AG04449 (cell line): ENCODE data around the gene TMEM38B.

Source experiments
- CTCF ChIA-PET: fragments of 350-600 bp; formaldehyde crosslinking; extraction: SDS; loops from one replicate; lab custom pipeline; 2021; ENCODE audit warnings: antibody characterized with exemption; lab: Yijun Ruan, JAX
- POLR2A ChIA-PET: fragments of 400-600, 350-600 bp; formaldehyde crosslinking; extraction: SDS; loops from one replicate; lab custom pipeline; 2020; ENCODE audit warnings: antibody characterized with exemption, inconsistent platforms; lab: Yijun Ruan, JAX
- DNase-seq: peaks from one replicate; pipeline ENCODE4 v3.0.0-alpha.2; 2010; ENCODE audit warnings: low read depth, low spot score
- H3K4me3 ChIP-seq: 2 replicates; pipeline ENCODE4 v1.5.1; 2011; ENCODE audit warnings: low read depth, mild to moderate bottlenecking, control low read depth, low read length
- TF ChIP-seq, protein P1 (sequence below): IDR thresholded peaks from one replicate; pipeline ENCODE4 v1.5.1; 2011; ENCODE audit warnings: mild to moderate bottlenecking, moderate library complexity, low read length, control low read depth, inconsistent platforms; ENCODE audit not compliant: insufficient read depth; ENCODE audit errors: missing control alignments

TMEM38B gene

DNA sequence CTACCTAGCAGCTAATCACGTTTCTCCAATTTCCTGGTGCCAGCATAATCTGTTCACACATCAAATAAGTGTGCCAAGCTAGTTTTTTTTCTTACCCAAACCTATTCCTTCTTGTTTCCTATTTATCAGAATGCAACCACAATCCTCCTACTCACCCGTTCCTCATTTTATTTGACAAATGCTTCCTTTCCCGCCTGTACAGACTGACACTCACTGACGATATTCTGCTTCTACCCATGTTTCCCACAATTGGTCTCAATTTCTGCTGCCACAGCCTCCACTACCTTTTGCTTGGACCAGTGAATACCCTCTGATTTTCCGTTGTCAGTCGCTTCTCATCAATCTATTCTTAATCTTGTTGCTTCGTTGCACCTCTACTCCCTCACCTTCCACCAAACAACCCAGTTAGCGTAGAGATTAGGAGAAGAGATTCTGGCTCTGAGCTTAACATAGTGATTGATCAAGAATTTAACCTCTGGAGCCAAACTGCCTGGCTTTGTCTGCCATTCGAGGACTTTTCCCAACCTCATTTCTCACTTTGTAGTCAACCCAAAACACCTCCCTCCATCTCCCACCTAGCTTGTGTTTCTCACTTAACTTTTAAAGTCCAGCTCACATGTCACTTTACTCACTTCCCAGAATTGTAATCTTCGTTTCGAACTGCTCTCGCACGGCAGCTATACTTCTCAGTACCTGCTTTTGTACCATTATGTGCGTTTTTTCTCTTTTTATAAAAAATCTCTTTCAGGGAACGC lies 729 bp upstream of the TMEM38B start:
- DNase-seq: no peak
- POLR2A ChIA-PET: interaction anchor here (1.0 kb wide), 1 partner anchor 12 kb away, joined by 3 read pairs; no protein-coding TSS in a partner anchor
- TF ChIP-seq, protein P1, sequence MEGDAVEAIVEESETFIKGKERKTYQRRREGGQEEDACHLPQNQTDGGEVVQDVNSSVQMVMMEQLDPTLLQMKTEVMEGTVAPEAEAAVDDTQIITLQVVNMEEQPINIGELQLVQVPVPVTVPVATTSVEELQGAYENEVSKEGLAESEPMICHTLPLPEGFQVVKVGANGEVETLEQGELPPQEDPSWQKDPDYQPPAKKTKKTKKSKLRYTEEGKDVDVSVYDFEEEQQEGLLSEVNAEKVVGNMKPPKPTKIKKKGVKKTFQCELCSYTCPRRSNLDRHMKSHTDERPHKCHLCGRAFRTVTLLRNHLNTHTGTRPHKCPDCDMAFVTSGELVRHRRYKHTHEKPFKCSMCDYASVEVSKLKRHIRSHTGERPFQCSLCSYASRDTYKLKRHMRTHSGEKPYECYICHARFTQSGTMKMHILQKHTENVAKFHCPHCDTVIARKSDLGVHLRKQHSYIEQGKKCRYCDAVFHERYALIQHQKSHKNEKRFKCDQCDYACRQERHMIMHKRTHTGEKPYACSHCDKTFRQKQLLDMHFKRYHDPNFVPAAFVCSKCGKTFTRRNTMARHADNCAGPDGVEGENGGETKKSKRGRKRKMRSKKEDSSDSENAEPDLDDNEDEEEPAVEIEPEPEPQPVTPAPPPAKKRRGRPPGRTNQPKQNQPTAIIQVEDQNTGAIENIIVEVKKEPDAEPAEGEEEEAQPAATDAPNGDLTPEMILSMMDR: no peak
- CTCF ChIA-PET: interaction anchor here (0.9 to 1.2 kb wide), 2 partner anchors 25 to 56 kb away, joined by 3 read pairs; no protein-coding TSS in a partner anchor
- H3K4me3 ChIP-seq: peak overlapping the region; percentile 77

DNA sequence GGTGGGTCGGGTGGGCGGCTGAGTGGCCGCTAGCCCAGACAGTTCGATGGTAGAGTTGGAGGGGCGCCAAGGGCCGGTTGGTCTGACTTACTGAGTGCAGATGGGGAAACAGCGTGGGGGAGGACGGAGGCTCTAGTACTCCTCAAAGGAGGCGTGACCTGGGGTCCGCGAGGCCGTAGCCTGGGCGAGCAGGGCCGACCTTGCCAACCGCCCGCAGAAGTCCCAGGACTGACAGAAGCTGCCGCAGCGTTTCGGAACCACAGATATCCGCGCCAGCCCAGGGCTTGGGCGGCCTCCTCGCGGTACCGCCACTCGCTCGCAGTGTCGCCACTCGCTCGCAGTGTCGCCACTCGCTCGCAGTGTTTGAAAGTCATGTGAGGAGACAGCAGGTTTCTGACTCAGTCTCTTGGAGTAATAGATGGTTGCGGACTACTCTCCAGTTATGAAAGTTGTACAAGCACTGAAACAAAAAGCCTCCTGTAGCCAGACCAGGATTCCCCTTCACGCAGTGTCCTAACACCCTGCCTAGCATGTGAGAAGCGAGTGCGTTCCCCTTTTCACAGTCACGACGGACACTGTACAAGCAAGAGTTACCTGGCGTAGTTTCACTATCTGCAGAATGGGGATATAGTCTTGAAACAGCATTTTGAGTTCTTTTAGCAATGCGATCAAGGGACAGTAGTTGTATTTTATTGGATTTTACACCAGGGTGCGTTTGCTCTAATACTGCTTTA lies 674 bp downstream of the TMEM38B start:
- ChIA-PET CTCF (no interaction called here), POLR2A (no interaction called here)
- TF ChIP-seq, protein P1: no peak
- peak overlapping the region; percentile 77 for H3K4me3 ChIP-seq
- DNase-seq: no peak

DNA sequence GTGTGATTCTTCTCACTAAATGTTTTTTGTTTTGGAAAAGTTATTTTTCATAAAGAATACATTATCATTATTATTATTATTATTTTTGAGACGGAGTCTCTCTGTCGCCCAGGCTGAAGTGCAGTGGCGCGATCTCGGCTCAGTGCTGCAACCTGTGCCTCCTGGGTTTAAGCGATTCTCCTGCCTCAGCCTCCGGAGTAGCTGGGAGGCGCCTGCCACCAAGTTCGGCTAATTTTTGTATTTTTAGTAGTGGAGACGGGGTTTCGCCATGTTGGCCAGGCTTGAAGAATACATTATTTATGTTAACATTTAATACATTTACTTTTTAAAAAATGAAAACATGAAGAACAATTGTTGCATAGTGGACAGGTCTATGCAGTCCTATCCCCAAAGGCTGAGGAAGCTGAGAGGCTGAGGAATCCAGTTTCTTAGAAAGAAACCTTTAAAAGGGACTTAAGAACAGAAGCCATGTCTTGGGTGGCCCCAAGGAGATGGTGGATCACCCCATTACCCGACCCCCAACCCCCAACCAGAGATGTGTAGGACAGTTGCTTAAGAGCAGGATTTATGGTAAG lies 2.0 kb downstream of the TMEM38B start:
- DNase-seq: no peak
- ChIA-PET CTCF (no interaction called here), POLR2A (no interaction called here)
- no peak overlapping the region for H3K4me3 ChIP-seq
- TF ChIP-seq, protein P1: no peak

DNA sequence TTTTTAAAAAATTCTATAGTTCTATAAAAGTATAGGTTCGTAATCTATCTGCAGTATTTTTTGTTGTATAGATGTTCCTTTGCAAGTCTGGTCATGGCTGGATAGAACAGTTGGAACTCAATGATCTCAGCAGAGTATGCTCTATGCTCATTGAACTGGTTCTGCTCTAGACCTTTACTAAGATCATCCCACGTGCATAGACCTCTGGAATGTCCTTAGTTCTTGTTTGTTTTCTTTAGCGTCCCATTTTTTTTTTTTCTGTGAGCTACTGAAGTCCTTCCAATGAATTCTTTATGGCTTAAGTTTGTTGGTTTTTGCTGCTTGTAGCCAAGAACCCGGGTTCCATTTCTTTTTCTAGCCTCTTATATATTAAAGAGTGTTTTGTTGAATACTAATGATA lies 3.5 kb downstream of the TMEM38B start:
- ChIA-PET POLR2A (no interaction called here), CTCF (interaction anchor here (1.1 kb wide), 1 partner anchor 89 kb away, joined by 3 read pairs; no protein-coding TSS in a partner anchor)
- H3K4me3 ChIP-seq: no peak overlapping the region
- no peak for DNase-seq
- TF ChIP-seq, protein P1: no peak

DNA sequence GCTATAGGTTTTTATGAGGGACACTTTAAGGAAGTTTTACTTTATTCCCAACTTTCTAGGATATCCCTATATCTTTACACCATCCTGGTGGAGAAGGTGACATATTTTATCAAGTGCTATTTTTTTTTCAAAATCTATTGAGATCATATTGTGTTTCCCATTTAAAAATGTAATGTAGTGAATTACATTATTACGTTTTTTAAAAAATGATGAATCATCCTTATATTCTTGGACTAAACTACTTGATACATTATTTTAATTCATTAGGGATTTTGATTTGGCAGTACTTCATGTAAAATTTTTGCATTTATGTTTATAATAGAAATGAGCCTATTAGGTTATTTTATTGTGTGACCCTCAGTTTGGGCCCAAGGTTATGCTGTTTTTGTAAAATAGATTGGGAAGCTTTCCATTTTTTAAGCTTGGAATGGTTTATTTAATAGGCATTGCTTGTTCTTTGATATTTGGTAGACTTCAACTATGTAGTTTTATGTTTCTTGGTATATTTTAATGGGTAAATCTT lies 4.1 kb downstream of the TMEM38B start:
- ChIA-PET CTCF (interaction anchor here (1.1 kb wide), 1 partner anchor 89 kb away, joined by 3 read pairs; no protein-coding TSS in a partner anchor), POLR2A (no interaction called here)
- no peak overlapping the region for H3K4me3 ChIP-seq
- no peak for DNase-seq
- TF ChIP-seq, protein P1: no peak

DNA sequence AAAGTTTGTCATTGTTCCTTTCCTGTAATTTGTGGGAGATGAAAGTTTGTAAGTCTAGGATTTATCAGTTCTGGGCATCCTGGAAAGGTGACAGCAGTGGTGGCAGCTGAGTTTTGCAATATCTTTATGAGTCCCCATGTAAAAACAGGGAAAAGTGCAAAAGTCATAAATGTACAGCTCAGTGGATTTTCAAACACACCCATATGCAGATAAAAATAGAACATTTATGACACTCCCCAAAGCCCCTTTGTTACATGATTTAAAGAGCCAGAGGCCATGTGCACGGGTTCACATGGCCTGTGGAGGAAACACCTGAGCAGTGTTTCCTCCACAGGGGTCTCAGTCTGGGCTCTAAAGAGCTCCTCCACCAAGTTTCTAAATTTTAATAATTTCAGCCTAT lies 6.3 kb downstream of the TMEM38B start:
- no peak for DNase-seq
- ChIA-PET POLR2A (no interaction called here), CTCF (interaction anchor here (2.4 kb wide), 1 partner anchor 18 kb away, joined by 8 read pairs; no protein-coding TSS in a partner anchor)
- TF ChIP-seq, protein P1: no peak
- no peak overlapping the region for H3K4me3 ChIP-seq
